Subcutaneous adipose tissue (tissue), 4 donors: ENCODE results near the gene CLRN1. TPM values are rescaled to one million over a fixed set of nuclear protein-coding genes. Genes with fewer than 3 reads are reported as not detected.

Source experiments
- CTCF ChIP-seq: fragments of 450-650 bp; IDR thresholded peaks from one replicate; pipeline ENCODE4 v1.5.1; 2016; ENCODE audit warnings: low read depth, mild to moderate bottlenecking, control low read depth, antibody characterized with exemption, moderate library complexity
- total RNA-seq, 4 donors: library from RNA; depleted of rRNA; stranded (reverse); fragments of >200 nt; gene quantifications; one replicate each; pipeline ENCODE4 v1.1.0, GENCODE V29; 2016

CLRN1 gene
- total RNA-seq, 4 donors from 2014 or later: not detected

GRCh38 chr3:151009981-151010380 lies 37.5 kb upstream of the CLRN1 start:
- TF ChIP-seq CTCF: no peak

GRCh38 chr3:151009430-151009829 lies 36.9 kb upstream of the CLRN1 start:
- no peak for TF ChIP-seq CTCF

GRCh38 chr3:151008699-151009098 lies 36.2 kb upstream of the CLRN1 start:
- no peak for TF ChIP-seq CTCF

GRCh38 chr3:151003768-151004134 lies 31.2 kb upstream of the CLRN1 start:
- no peak for TF ChIP-seq CTCF

GRCh38 chr3:151003029-151003767 lies 30.7 kb upstream of the CLRN1 start:
- no peak for TF ChIP-seq CTCF

- TF ChIP-seq CTCF: no peak
These were observed 29.8 kb upstream of the CLRN1 start for GRCh38 chr3:151002003-151002981.

GRCh38 chr3:150998996-150999395 lies 26.5 kb upstream of the CLRN1 start:
- no peak for TF ChIP-seq CTCF
